PC-9 (cell line): ENCODE measurements around the gene NSD2. TPM values are rescaled to one million over a fixed set of nuclear protein-coding genes. Genes with fewer than 3 reads are reported as not detected.

ENCODE experiments used
- BruUV-seq: library from RNA; stranded (reverse); fragments of 400-500 nt; replicated peaks from 2 replicates; lab custom pipeline; 2021; lab: Mats Ljungman, UMichigan
- CTCF ChIA-PET: fragments of 300-600 bp; sonication (Branson Sonifier 250); formaldehyde crosslinking; loops from one replicate; lab custom pipeline; 2022; ENCODE audit warnings: antibody characterized with exemption; lab: Charles Lee
- POLR2A ChIA-PET: fragments of 300-600 bp; sonication (Branson Sonifier 250); formaldehyde crosslinking; loops from one replicate; lab custom pipeline; 2022; ENCODE audit warnings: antibody characterized with exemption; ENCODE audit not compliant: unreplicated experiment; lab: Charles Lee
- DNase-seq, 2 experiments: peaks; one replicate each; pipeline versions ENCODE4 v3.0.0 to v3.0.0-alpha.2; 2015 to 2022; ENCODE audit warnings: mixed read lengths in 1 of 2
- H2AFZ ChIP-seq: fragments of 200-600 bp; sonication (generic); 2 replicates; pipeline ENCODE4 v1.8.1; 2017; ENCODE audit warnings: antibody characterized with exemption
- H3F3A ChIP-seq: fragments of 200-600 bp; sonication (generic); 2 replicates; pipeline ENCODE4 v1.8.1; 2017; ENCODE audit warnings: antibody characterized with exemption, mild to moderate bottlenecking, low read depth; ENCODE audit not compliant: insufficient read depth
- H3K27ac ChIP-seq: fragments of 200-600 bp; sonication (generic); 2 replicates; pipeline ENCODE4 v1.6.1; 2016; ENCODE audit warnings: mixed run types
- H3K27me3 ChIP-seq: fragments of 200-600 bp; sonication (generic); 2 replicates; pipeline ENCODE4 v1.6.1; 2016; ENCODE audit warnings: low read depth, mixed run types; ENCODE audit not compliant: insufficient read depth
- H3K36me3 ChIP-seq: fragments of 200-600 bp; sonication (generic); 2 replicates; pipeline ENCODE4 v1.6.1; 2016; ENCODE audit warnings: low read depth, mixed run types
- H3K4me1 ChIP-seq: fragments of 200-600 bp; sonication (generic); replicated peaks from 2 replicates; pipeline ENCODE4 v1.6.1; 2016; ENCODE audit warnings: mixed run types; ENCODE audit not compliant: insufficient read depth
- H3K4me2 ChIP-seq: fragments of 200-600 bp; sonication (generic); 2 replicates; pipeline ENCODE4 v1.6.1; 2017; ENCODE audit warnings: mixed run types
- H3K4me3 ChIP-seq: fragments of 200-600 bp; sonication (generic); 2 replicates; pipeline ENCODE4 v1.6.1; 2016; ENCODE audit warnings: mixed run types
- H3K79me2 ChIP-seq: fragments of 200-600 bp; sonication (generic); 2 replicates; pipeline ENCODE4 v1.6.1; 2017; ENCODE audit warnings: low read depth, mixed run types
- H3K9me2 ChIP-seq: fragments of 200-600 bp; sonication (generic); 2 replicates; pipeline ENCODE4 v1.8.1; 2017; ENCODE audit warnings: mild to moderate bottlenecking; ENCODE audit not compliant: insufficient read depth
- H3K9me3 ChIP-seq: fragments of 200-600 bp; sonication (generic); 2 replicates; pipeline ENCODE4 v1.8.1; 2016; ENCODE audit warnings: low read depth; ENCODE audit not compliant: insufficient read depth
- H4K20me1 ChIP-seq: fragments of 200-600 bp; sonication (generic); 2 replicates; pipeline ENCODE4 v1.8.1; 2017; ENCODE audit not compliant: insufficient read depth
- EZH2 ChIP-seq: fragments of 200-600 bp; sonication (generic); IDR thresholded peaks from 2 replicates; pipeline ENCODE4 v1.8.0; 2017; ENCODE audit warnings: antibody characterized with exemption, low read depth
- intact Hi-C: fragments of 100-400 bp; cut with micrococcal nuclease; formaldehyde crosslinking; loops from one replicate; pipeline ENCODE4 v1.10.0; 2022; ENCODE audit not compliant: unreplicated experiment
- total RNA-seq: library from RNA; stranded (reverse); gene quantifications from 2 replicates; pipeline ENCODE4 v1.2.3, GENCODE V29; 2021
- TF ChIP-seq, protein P1 (sequence below): fragments of 200-600 bp; sonication (generic); conservative IDR thresholded peaks from 2 replicates; pipeline ENCODE4 v1.6.1; 2017; ENCODE audit warnings: mixed run types, antibody characterized with exemption, mild to moderate bottlenecking, moderate library complexity

NSD2 gene
- total RNA-seq, 1 experiment from 2014 or later = 176 TPM

DNA sequence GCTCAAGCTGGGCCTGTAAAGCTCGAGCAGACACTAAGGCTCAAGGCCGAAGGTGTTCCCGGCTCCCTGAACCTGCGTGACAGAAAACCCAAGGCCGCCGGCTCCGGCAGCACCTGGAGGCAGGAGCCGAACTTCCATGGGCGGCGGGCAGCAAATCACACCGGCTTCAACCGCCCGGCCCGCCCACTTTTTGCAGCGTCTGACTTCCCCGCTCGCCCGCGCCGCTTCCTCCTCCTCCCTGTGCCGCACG is 940 bp upstream of the NSD2 start:
- no peaks in the 10 kb centered on the region for H3K9me2 ChIP-seq
- intact Hi-C loops = loop anchor here (1.0 kb wide), 1 partner anchor 14 kb away; the partner anchor contains the start of gene LETM1
- H3K4me3 ChIP-seq = peak overlapping the region; percentile 68
- no TSS peak for BruUV-seq
- TF ChIP-seq, protein P1, sequence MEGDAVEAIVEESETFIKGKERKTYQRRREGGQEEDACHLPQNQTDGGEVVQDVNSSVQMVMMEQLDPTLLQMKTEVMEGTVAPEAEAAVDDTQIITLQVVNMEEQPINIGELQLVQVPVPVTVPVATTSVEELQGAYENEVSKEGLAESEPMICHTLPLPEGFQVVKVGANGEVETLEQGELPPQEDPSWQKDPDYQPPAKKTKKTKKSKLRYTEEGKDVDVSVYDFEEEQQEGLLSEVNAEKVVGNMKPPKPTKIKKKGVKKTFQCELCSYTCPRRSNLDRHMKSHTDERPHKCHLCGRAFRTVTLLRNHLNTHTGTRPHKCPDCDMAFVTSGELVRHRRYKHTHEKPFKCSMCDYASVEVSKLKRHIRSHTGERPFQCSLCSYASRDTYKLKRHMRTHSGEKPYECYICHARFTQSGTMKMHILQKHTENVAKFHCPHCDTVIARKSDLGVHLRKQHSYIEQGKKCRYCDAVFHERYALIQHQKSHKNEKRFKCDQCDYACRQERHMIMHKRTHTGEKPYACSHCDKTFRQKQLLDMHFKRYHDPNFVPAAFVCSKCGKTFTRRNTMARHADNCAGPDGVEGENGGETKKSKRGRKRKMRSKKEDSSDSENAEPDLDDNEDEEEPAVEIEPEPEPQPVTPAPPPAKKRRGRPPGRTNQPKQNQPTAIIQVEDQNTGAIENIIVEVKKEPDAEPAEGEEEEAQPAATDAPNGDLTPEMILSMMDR = no peak
- TF ChIP-seq EZH2 = no peak
- no peaks in the 10 kb centered on the region for H3K27me3 ChIP-seq
- ChIA-PET CTCF (no interaction called here), POLR2A (interaction anchor here (0.7 kb wide), 1 partner anchor 711 kb away, joined by 4 read pairs; no protein-coding TSS in a partner anchor)
- DNase-seq = peak; percentile 75 to 91
- H3F3A ChIP-seq = peaks cover 35% of the 10 kb centered on the region; the same call in 1 of the 2 replicates
- H3K9me3 ChIP-seq = no peaks in the 10 kb centered on the region
- H3K4me1 ChIP-seq = peaks cover 33% of the 10 kb centered on the region
- H4K20me1 ChIP-seq = 0 out of 2 replicates have a peak, but pooled peaks cover 7% of the 10 kb centered on the region
- H3K4me2 ChIP-seq = peak overlapping the region; percentile 96
- peak overlapping the region; percentile 79 for H3K27ac ChIP-seq
- peak overlapping the region; percentile 82 for H2AFZ ChIP-seq
- 0 out of 2 replicates have a peak, but pooled peaks cover 4% of the 10 kb centered on the region for H3K36me3 ChIP-seq
- H3K79me2 ChIP-seq = peaks cover 35% of the 10 kb centered on the region

DNA sequence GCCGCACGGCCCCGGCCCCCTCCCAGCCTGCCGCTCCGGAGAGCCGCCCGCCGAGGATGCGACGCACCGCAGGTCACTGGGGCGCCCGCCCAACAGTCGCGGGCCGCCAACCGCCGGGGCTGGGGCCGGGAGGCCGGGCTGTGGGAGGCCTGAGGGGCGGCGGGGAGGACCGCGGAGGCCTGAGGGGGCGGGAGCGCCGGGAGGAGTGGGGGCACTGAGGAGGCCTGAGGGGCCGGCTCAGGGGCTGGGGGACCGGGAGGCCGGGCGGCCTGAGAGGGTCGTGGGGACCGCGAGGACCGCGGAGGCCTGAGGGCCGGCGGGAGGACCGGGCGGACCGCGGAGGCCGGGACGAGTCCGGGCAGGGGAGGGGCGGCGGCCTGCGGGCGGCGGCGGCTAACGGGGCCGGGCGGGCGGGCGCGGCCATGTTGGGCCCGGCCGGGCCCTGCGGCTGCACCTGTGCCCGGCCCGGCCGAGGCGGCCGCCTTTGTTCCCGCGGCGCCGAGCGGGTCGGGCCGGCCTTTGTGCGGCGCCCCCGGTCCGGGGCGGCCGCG is 353 bp downstream of the NSD2 start:
- ChIA-PET POLR2A (no interaction called here), CTCF (no interaction called here)
- H3F3A ChIP-seq = peaks cover 40% of the 10 kb centered on the region; the same call in 1 of the 2 replicates
- H3K36me3 ChIP-seq = 0 out of 2 replicates have a peak, but pooled peaks cover 4% of the 10 kb centered on the region
- H3K79me2 ChIP-seq = peaks cover 47% of the 10 kb centered on the region
- H2AFZ ChIP-seq = no peak overlapping the region; the same call in 1 of the 2 replicates
- no peaks in the 10 kb centered on the region for H3K27me3 ChIP-seq
- H3K4me3 ChIP-seq = peak overlapping the region; percentile 74; the same call in 1 of the 2 replicates
- no TSS peak for BruUV-seq
- no peak for TF ChIP-seq EZH2
- peak overlapping the region; percentile 44; the same call in 1 of the 2 replicates for H3K27ac ChIP-seq
- peak overlapping the region; percentile 83; the same call in 1 of the 2 replicates for H3K4me2 ChIP-seq
- intact Hi-C loops = no loop called here
- H4K20me1 ChIP-seq = 0 out of 2 replicates have a peak, but pooled peaks cover 7% of the 10 kb centered on the region
- H3K9me3 ChIP-seq = no peaks in the 10 kb centered on the region
- H3K4me1 ChIP-seq = peaks cover 33% of the 10 kb centered on the region
- H3K9me2 ChIP-seq = no peaks in the 10 kb centered on the region
- no peak for DNase-seq

DNA sequence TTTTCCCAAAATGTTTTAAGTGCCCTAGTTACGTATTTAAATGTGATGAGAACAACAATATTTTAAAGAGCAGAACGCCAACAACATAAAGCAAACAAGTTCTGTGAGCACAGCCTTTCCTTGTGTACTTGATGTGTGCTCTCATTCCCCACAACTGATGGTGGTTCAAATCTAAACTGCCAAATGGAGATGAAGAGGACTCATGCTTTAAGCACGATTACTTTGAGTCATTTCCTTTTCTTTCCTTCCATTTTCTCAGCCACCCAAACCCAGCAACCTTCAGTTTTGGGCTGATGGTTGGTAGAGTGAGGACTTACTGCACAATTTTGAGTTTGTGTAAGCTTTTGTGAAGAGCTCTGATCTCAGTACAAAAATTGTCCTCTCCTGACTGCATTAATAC is 1.7 kb downstream of the NSD2 start:
- TSS peak; percentile 32 for BruUV-seq
- no peaks in the 10 kb centered on the region for H3K9me3 ChIP-seq
- H3K27me3 ChIP-seq = no peaks in the 10 kb centered on the region
- no peak for TF ChIP-seq EZH2
- TF ChIP-seq, protein P1 = no peak
- peaks cover 33% of the 10 kb centered on the region for H3K4me1 ChIP-seq
- H3K4me3 ChIP-seq = peak overlapping the region; percentile 74; the same call in 1 of the 2 replicates
- CTCF ChIA-PET = interaction anchor here (0.6 kb wide), 1 partner anchor 14 kb away, joined by 4 read pairs; no protein-coding TSS in a partner anchor
- peak overlapping the region; percentile 82; the same call in 1 of the 2 replicates for H2AFZ ChIP-seq
- 0 out of 2 replicates have a peak, but pooled peaks cover 7% of the 10 kb centered on the region for H4K20me1 ChIP-seq
- H3K79me2 ChIP-seq = peaks cover 60% of the 10 kb centered on the region
- peaks cover 37% of the 10 kb centered on the region; the same call in 1 of the 2 replicates for H3F3A ChIP-seq
- no peak for DNase-seq
- H3K4me2 ChIP-seq = peak overlapping the region; percentile 83
- POLR2A ChIA-PET = no interaction called here
- H3K36me3 ChIP-seq = 0 out of 2 replicates have a peak, but pooled peaks cover 4% of the 10 kb centered on the region
- H3K27ac ChIP-seq = no peak overlapping the region
- intact Hi-C loops = no loop called here
- no peaks in the 10 kb centered on the region for H3K9me2 ChIP-seq
